HepG2 (cell line): Measurements from ENCODE around the gene LRRC8D. TPM values are rescaled to one million over a fixed set of nuclear protein-coding genes. Genes with fewer than 3 reads are reported as not detected.

ENCODE experiments used
- ATF3 ChIP-seq: sonication (generic); formaldehyde crosslinking; IDR thresholded peaks from 2 replicates; pipeline ENCODE4 v1.4.0; 2020; ENCODE audit warnings: missing genetic modification reagents
- CTCF ChIP-seq: sonication (generic); formaldehyde crosslinking; IDR thresholded peaks from 2 replicates; pipeline ENCODE4 v1.5.0; 2020; ENCODE audit warnings: mild to moderate bottlenecking, missing genetic modification reagents, moderate library complexity
- FOSL2 ChIP-seq: sonication (generic); formaldehyde crosslinking; IDR thresholded peaks from 2 replicates; pipeline ENCODE4 v1.4.0; 2020; ENCODE audit warnings: missing genetic modification reagents
- FOXP4 ChIP-seq: sonication (generic); formaldehyde crosslinking; IDR thresholded peaks from 2 replicates; pipeline ENCODE4 v1.4.0; 2020; ENCODE audit warnings: missing genetic modification reagents
- HES4 ChIP-seq: sonication (generic); formaldehyde crosslinking; IDR thresholded peaks from 2 replicates; pipeline ENCODE4 v1.9.0; 2021; ENCODE audit warnings: mild to moderate bottlenecking, missing genetic modification reagents, borderline replicate concordance
- MED13 ChIP-seq: sonication (generic); formaldehyde crosslinking; IDR thresholded peaks from 2 replicates; pipeline ENCODE4 v1.5.0; 2020; ENCODE audit warnings: missing genetic modification reagents
- MIXL1 ChIP-seq: IDR thresholded peaks from 2 replicates; pipeline ENCODE4 v1.6.1; 2016
- MYNN ChIP-seq: sonication (generic); formaldehyde crosslinking; IDR thresholded peaks from 2 replicates; pipeline ENCODE4 v1.4.0; 2020; ENCODE audit warnings: mild to moderate bottlenecking, low read depth, missing genetic modification reagents
- NFAT5 ChIP-seq: sonication (generic); formaldehyde crosslinking; IDR thresholded peaks from 2 replicates; pipeline ENCODE4 v1.4.0; 2020; ENCODE audit warnings: missing genetic modification reagents
- NFE2 ChIP-seq: sonication (generic); formaldehyde crosslinking; IDR thresholded peaks from 2 replicates; pipeline ENCODE4 v1.4.0; 2020; ENCODE audit warnings: missing genetic modification reagents
- TEAD3 ChIP-seq: optimal IDR thresholded peaks from 2 replicates; pipeline ENCODE3; 2016; ENCODE audit warnings: borderline replicate concordance
- ZBTB21 ChIP-seq: sonication (generic); formaldehyde crosslinking; IDR thresholded peaks from 2 replicates; pipeline ENCODE4 v1.4.0; 2020; ENCODE audit warnings: missing genetic modification reagents
- ZNF343 ChIP-seq: sonication (generic); formaldehyde crosslinking; IDR thresholded peaks from 2 replicates; pipeline ENCODE4 v1.4.0; 2020; ENCODE audit warnings: mild to moderate bottlenecking, missing genetic modification reagents
- ZNF543 ChIP-seq: sonication (generic); formaldehyde crosslinking; IDR thresholded peaks from 2 replicates; pipeline ENCODE4 v1.4.0; 2020; ENCODE audit warnings: mild to moderate bottlenecking, missing genetic modification reagents
- ZNF576 ChIP-seq: sonication (generic); formaldehyde crosslinking; IDR thresholded peaks from 2 replicates; pipeline ENCODE4 v1.4.0; 2020; ENCODE audit warnings: mild to moderate bottlenecking, missing genetic modification reagents
- ZNF800 ChIP-seq: sonication (generic); formaldehyde crosslinking; IDR thresholded peaks from 2 replicates; pipeline ENCODE4 v1.4.0; 2020; ENCODE audit warnings: missing genetic modification reagents
- ZNF878 ChIP-seq: sonication (generic); formaldehyde crosslinking; IDR thresholded peaks from 2 replicates; pipeline ENCODE4 v1.8.1; 2023; ENCODE audit warnings: mild to moderate bottlenecking, missing genetic modification reagents, moderate library complexity
- polyA plus RNA-seq, 8 experiments: library from polyadenylated mRNA; depleted of rRNA in 3 of 8; stranded (reverse) in 7 of 8; unstranded in 1 of 8; fragments of >200 nt; fragmentation: Illumina TruSeq in 4 of 8; extraction: Trizol in 4 of 8; gene quantifications; 2 replicates each; pipeline versions ENCODE4 v1.2.1 to v1.2.3, GENCODE V29; 2011 to 2016; ENCODE audit warnings: low read depth in 4 of 8, missing spikeins in 1 of 8, mixed read lengths in 1 of 8; ENCODE audit not compliant: insufficient read depth in 1 of 8
- total RNA-seq, 5 experiments: library from RNA; depleted of rRNA; stranded (reverse); fragments of >200 nt; fragmentation: Illumina TruSeq; extraction: Trizol; gene quantifications; 2 replicates each; pipeline ENCODE4 v1.2.3, GENCODE V29; 2016; ENCODE audit warnings: low read depth in 1 of 5

The LRRC8D gene
- total and polyA plus RNA-seq, 2 of the 13 experiments (the other 11 are each of a cell fraction or from before 2014, with no cell fraction given), result 29.9 to 45.5 TPM

GRCh38 chr1:89938171-89939055 is 117.6 kb downstream of the LRRC8D start (continued):
- TF ChIP-seq NFAT5 (CRISPR knock-in tag) (no peak), MYNN (CRISPR knock-in tag) (no peak), ZNF343 (CRISPR knock-in tag) (no peak), MED13 (CRISPR knock-in tag) (0 out of 2 replicates have a peak, but pooled peaks have one; percentile 36), ZNF543 (no peak), NFE2 (CRISPR knock-in tag) (peak; percentile 70; the same call in 1 of the 2 replicates), ZBTB21 (CRISPR knock-in tag) (no peak), ATF3 (CRISPR knock-in tag) (no peak), FOXP4 (CRISPR knock-in tag) (peak; percentile 43; the same call in 1 of the 2 replicates), TEAD3 (CRISPR knock-in tag) (peak; percentile 86), CTCF (CRISPR knock-in tag) (no peak), MIXL1 (CRISPR knock-in tag) (peak; percentile 45; the same call in 1 of the 2 replicates), ZNF878 (CRISPR knock-in tag) (no peak), FOSL2 (CRISPR knock-in tag) (0 out of 2 replicates have a peak, but pooled peaks have one; percentile 27), HES4 (CRISPR knock-in tag) (no peak), ZNF800 (CRISPR knock-in tag) (no peak), ZNF576 (CRISPR knock-in tag) (no peak)
